GM19023 (cell line): Measurements from ENCODE around the gene PRPF19.
"Not testable (repeated sequence)": the region's sequence is repeated elsewhere in the genome, so short reads cannot be mapped to it uniquely, and the experiment has no call there.

ENCODE experiments used
- ATAC-seq: cut with Tn5 transposase; IDR thresholded peaks from one replicate; pipeline ENCODE4 v1.9.1; 2021; ENCODE audit warnings: mild to moderate bottlenecking, moderate library complexity; ENCODE audit not compliant: unreplicated experiment

PRPF19 gene

GRCh38 chr11:60910281-60910687 is 3.9 kb upstream of the PRPF19 start:
- ATAC-seq = peak; percentile 27

- ATAC-seq = not testable (repeated sequence)
These were observed 3.4 kb upstream of the PRPF19 start for GRCh38 chr11:60909680-60910280.

GRCh38 chr11:60908803-60909202 is 2.4 kb upstream of the PRPF19 start:
- no peak for ATAC-seq

GRCh38 chr11:60905551-60906113 is 753 bp downstream of the PRPF19 start:
- no peak for ATAC-seq

GRCh38 chr11:60905047-60905446 is 1.3 kb downstream of the PRPF19 start:
- ATAC-seq = no peak

- no peak for ATAC-seq
These were observed 3.8 kb downstream of the PRPF19 start for GRCh38 chr11:60902625-60903024.

GRCh38 chr11:60900673-60901404 is 5.5 kb downstream of the PRPF19 start:
- ATAC-seq = no peak

- ATAC-seq = no peak
These were observed 6.4 kb downstream of the PRPF19 start for GRCh38 chr11:60899977-60900376.

- ATAC-seq = no peak
These were observed 7.1 kb downstream of the PRPF19 start for GRCh38 chr11:60899046-60899936.

- ATAC-seq = no peak
These were observed 8.9 kb downstream of the PRPF19 start for GRCh38 chr11:60897496-60897895.

- no peak for ATAC-seq
These were observed 10.7 kb downstream of the PRPF19 start for GRCh38 chr11:60895687-60896086.

- no peak for ATAC-seq
These were observed 15.2 kb downstream of the PRPF19 start for GRCh38 chr11:60891103-60891741.

GRCh38 chr11:60890696-60891095 is 15.7 kb downstream of the PRPF19 start:
- no peak for ATAC-seq

- ATAC-seq = no peak
These were observed 16.5 kb downstream of the PRPF19 start for GRCh38 chr11:60889869-60890311.

- ATAC-seq = peak; percentile 66
These were observed 18.8 kb downstream of the PRPF19 start for GRCh38 chr11:60887556-60887955.

GRCh38 chr11:60880643-60881282 is 25.6 kb downstream of the PRPF19 start:
- no peak for ATAC-seq

GRCh38 chr11:60879971-60880588 is 26.3 kb downstream of the PRPF19 start:
- ATAC-seq = no peak

- no peak for ATAC-seq
These were observed 27.3 kb downstream of the PRPF19 start for GRCh38 chr11:60879104-60879503.

GRCh38 chr11:60878245-60879101 is 27.9 kb downstream of the PRPF19 start:
- no peak for ATAC-seq
